ENCODE results near the gene PNP. TPM values are rescaled to one million over a fixed set of nuclear protein-coding genes. Genes with fewer than 3 reads are reported as not detected.

PNP gene
- total and polyA plus RNA-seq, 2 donors (not counting 1 experiment from before 2014, with no cell fraction given) = 42.0 to 119 TPM

- CTCF ChIA-PET = interaction anchor here (1.0 to 3.6 kb wide), 4 partner anchors 12 to 543 kb away, joined by 3 to 24 read pairs (median 4); no protein-coding TSS in a partner anchor
- intact Hi-C loops (cut with micrococcal nuclease) = no loop called here
- peaks cover 60% of the 10 kb centered on the region for H3K4me1 Mint-ChIP-seq
- 25% methylated on average over 2 of the region's 5 CpGs for WGBS (ENCODE audit: insufficient coverage)
- DNase-seq (no peak), ATAC-seq (ENCODE audit: low read depth) (peak; percentile 18)
- no peaks in the 10 kb centered on the region for H3K36me3 ChIP-seq (replicated peaks in 1 of 2; ENCODE audit: control extremely low read depth in 1 of 2, control insufficient read depth in 1 of 2, extremely low read depth in 1 of 2, insufficient read depth in 2 of 2, low read length in 1 of 2)
- peak overlapping the region; percentile 89 for H3K27ac ChIP-seq (ENCODE audit: low read length in 2 of 2)
- H3K9me3 ChIP-seq (ENCODE audit: control extremely low read depth in 1 of 3, control insufficient read depth in 2 of 3, insufficient read depth in 1 of 3, low read length in 2 of 3) = peaks cover 0 to 11% (median 0%) of the 10 kb centered on the region in 3 donors
- H3K9ac ChIP-seq (ENCODE audit: low read length) = peak overlapping the region; percentile 46
- no peaks in the 10 kb centered on the region for H3K27me3 Mint-ChIP-seq
- peak overlapping the region; percentile 98 for H3K27ac Mint-ChIP-seq
- TF ChIP-seq, protein P1, sequence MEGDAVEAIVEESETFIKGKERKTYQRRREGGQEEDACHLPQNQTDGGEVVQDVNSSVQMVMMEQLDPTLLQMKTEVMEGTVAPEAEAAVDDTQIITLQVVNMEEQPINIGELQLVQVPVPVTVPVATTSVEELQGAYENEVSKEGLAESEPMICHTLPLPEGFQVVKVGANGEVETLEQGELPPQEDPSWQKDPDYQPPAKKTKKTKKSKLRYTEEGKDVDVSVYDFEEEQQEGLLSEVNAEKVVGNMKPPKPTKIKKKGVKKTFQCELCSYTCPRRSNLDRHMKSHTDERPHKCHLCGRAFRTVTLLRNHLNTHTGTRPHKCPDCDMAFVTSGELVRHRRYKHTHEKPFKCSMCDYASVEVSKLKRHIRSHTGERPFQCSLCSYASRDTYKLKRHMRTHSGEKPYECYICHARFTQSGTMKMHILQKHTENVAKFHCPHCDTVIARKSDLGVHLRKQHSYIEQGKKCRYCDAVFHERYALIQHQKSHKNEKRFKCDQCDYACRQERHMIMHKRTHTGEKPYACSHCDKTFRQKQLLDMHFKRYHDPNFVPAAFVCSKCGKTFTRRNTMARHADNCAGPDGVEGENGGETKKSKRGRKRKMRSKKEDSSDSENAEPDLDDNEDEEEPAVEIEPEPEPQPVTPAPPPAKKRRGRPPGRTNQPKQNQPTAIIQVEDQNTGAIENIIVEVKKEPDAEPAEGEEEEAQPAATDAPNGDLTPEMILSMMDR (IDR thresholded peaks at IDR 0.05) = no peak
- no peak for TF ChIP-seq EZH2 (IDR thresholded peaks at IDR 0.05; ENCODE audit: borderline replicate concordance, insufficient read depth, low read depth, low read length, poor library complexity, severe bottlenecking)
- H3K9me3 Mint-ChIP-seq (ENCODE audit: insufficient read depth) = no peaks in the 10 kb centered on the region
- peak overlapping the region in 4 of 5 experiments; percentile 9 to 46 (median 32) for H3K4me3 ChIP-seq (ENCODE audit: control extremely low read depth in 1 of 5, extremely low read depth in 1 of 5, insufficient read depth in 1 of 5, low read depth in 2 of 5, low read length in 4 of 5)
- no peaks in the 10 kb centered on the region for H3K27me3 ChIP-seq (replicated peaks in 1 of 4; ENCODE audit: control extremely low read depth in 1 of 4, control insufficient read depth in 3 of 4, insufficient read depth in 4 of 4, low read length in 3 of 4)
- peaks cover 10% of the 10 kb centered on the region for H3K79me2 ChIP-seq (ENCODE audit: control insufficient read depth, insufficient read depth, low read length)
- peak overlapping the region; percentile 83 for H3K4me3 Mint-ChIP-seq
- H3K4me1 ChIP-seq (ENCODE audit: control insufficient read depth in 2 of 2, insufficient read depth in 2 of 2, low read length in 2 of 2) = peaks cover 41 to 49% of the 10 kb centered on the region in 2 donors
- POLR2A ChIA-PET = no interaction called here
- peak overlapping the region; percentile 71 for H3K4me2 ChIP-seq (replicated peaks; ENCODE audit: low read depth, low read length, poor library complexity, severe bottlenecking)
- H4K20me1 ChIP-seq (ENCODE audit: control insufficient read depth, insufficient read depth, low read length, poor library complexity, severe bottlenecking) = no peaks in the 10 kb centered on the region
- H2AFZ ChIP-seq (ENCODE audit: insufficient read depth, low read depth, low read length, poor library complexity, severe bottlenecking) = peak overlapping the region; percentile 74
Observed at GRCh38 chr14:20428010-20428365, 41.2 kb upstream of the PNP start.

DNA sequence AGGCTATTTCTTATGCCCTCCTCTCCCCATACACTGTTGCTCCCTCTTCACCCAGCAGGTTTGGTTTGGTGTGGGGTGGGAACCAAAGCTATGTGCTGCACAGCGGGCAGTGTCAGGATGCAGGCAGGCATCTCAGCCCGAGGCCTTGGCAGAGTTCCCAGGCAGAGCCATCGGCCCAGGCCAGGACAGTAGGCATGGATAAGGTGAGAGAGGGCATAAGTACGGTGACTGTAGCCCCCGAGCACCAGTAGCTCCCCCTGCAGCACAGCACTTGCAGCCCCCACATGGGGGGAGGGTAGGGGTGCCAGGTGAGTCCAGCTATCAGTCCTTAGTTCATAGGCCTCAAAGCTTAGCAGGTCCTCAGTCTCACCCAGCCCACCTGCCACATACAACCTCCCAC is 40.4 kb upstream of the PNP start:
- ChIA-PET POLR2A (no interaction called here), CTCF (interaction anchor here (0.6 to 3.6 kb wide), 5 partner anchors 13 to 542 kb away, joined by 3 to 24 read pairs (median 4); no protein-coding TSS in a partner anchor)
- Histone ChIP-seq H3K36me3 (replicated peaks in 1 of 2; ENCODE audit: control extremely low read depth in 1 of 2, control insufficient read depth in 1 of 2, extremely low read depth in 1 of 2, insufficient read depth in 2 of 2, low read length in 1 of 2) (no peaks in the 10 kb centered on the region), H3K9ac (ENCODE audit: low read length) (peak overlapping the region; percentile 46), H3K27ac (ENCODE audit: low read length in 2 of 2) (peak overlapping the region; percentile 89), H3K27me3 (replicated peaks in 1 of 4; ENCODE audit: control extremely low read depth in 1 of 4, control insufficient read depth in 3 of 4, insufficient read depth in 4 of 4, low read length in 3 of 4) (no peaks in the 10 kb centered on the region), H2AFZ (ENCODE audit: insufficient read depth, low read depth, low read length, poor library complexity, severe bottlenecking) (peak overlapping the region; percentile 74), H3K79me2 (ENCODE audit: control insufficient read depth, insufficient read depth, low read length) (peaks cover 10% of the 10 kb centered on the region), H3K4me2 (replicated peaks; ENCODE audit: low read depth, low read length, poor library complexity, severe bottlenecking) (peak overlapping the region; percentile 71), H4K20me1 (ENCODE audit: control insufficient read depth, insufficient read depth, low read length, poor library complexity, severe bottlenecking) (no peaks in the 10 kb centered on the region), H3K4me3 (ENCODE audit: control extremely low read depth in 1 of 5, extremely low read depth in 1 of 5, insufficient read depth in 1 of 5, low read depth in 2 of 5, low read length in 4 of 5) (peak overlapping the region in 1 of 5 experiments; percentile 46), H3K4me1 (ENCODE audit: control insufficient read depth in 2 of 2, insufficient read depth in 2 of 2, low read length in 2 of 2) (peaks cover 41 to 49% of the 10 kb centered on the region in 2 donors), H3K9me3 (ENCODE audit: control extremely low read depth in 1 of 3, control insufficient read depth in 2 of 3, insufficient read depth in 1 of 3, low read length in 2 of 3) (peaks cover 0 to 11% (median 0%) of the 10 kb centered on the region in 3 donors)
- Mint-ChIP-seq H3K4me3 (peak overlapping the region; percentile 83), H3K27ac (peak overlapping the region; percentile 98), H3K4me1 (peaks cover 58% of the 10 kb centered on the region), H3K9me3 (ENCODE audit: insufficient read depth) (no peaks in the 10 kb centered on the region), H3K27me3 (no peaks in the 10 kb centered on the region)
- no peak for ATAC-seq (ENCODE audit: low read depth)
- 6% methylated on average over 3 of the region's 5 CpGs for WGBS (ENCODE audit: insufficient coverage)
- intact Hi-C loops (cut with micrococcal nuclease) = no loop called here
- no peak for DNase-seq
- TF ChIP-seq, protein P1 (IDR thresholded peaks at IDR 0.05) = no peak
- no peak for TF ChIP-seq EZH2 (IDR thresholded peaks at IDR 0.05; ENCODE audit: borderline replicate concordance, insufficient read depth, low read depth, low read length, poor library complexity, severe bottlenecking)

Measured in B cell (primary cell).